ENCODE data around the gene TCP11. TPM values are rescaled to one million over a fixed set of nuclear protein-coding genes. Genes with fewer than 3 reads are reported as not detected.

TCP11 gene
- total RNA-seq, 1 donor from 2014 or later: not detected

GRCh38 chr6:35080821-35081425 lies 60.2 kb downstream of the TCP11 start:
- no peak for DNase-seq (ENCODE audit: low spot score)

GRCh38 chr6:35080016-35080680 lies 61.0 kb downstream of the TCP11 start:
- no peak for DNase-seq (ENCODE audit: low spot score)

GRCh38 chr6:35079311-35080000 lies 61.7 kb downstream of the TCP11 start:
- DNase-seq (ENCODE audit: low spot score): no peak

- no peak for DNase-seq (ENCODE audit: low spot score)
Measured at GRCh38 chr6:35078896-35079295, 62.2 kb downstream of the TCP11 start.

- no peak for DNase-seq (ENCODE audit: low spot score)
Measured at GRCh38 chr6:35078226-35078850, 62.8 kb downstream of the TCP11 start.

- DNase-seq (ENCODE audit: low spot score): no peak
Measured at GRCh38 chr6:35077713-35078105, 63.4 kb downstream of the TCP11 start.

- peak; percentile 61 for DNase-seq (ENCODE audit: low spot score)
Measured at GRCh38 chr6:35076997-35077712, 64.0 kb downstream of the TCP11 start.

- no peak for DNase-seq (ENCODE audit: low spot score)
Measured at GRCh38 chr6:35073766-35074471, 67.2 kb downstream of the TCP11 start.

GRCh38 chr6:35073211-35073610 lies 67.9 kb downstream of the TCP11 start:
- DNase-seq (ENCODE audit: low spot score): no peak

GRCh38 chr6:35072698-35073055 lies 68.5 kb downstream of the TCP11 start:
- no peak for DNase-seq (ENCODE audit: low spot score)

GRCh38 chr6:35072051-35072697 lies 69.0 kb downstream of the TCP11 start:
- no peak for DNase-seq (ENCODE audit: low spot score)

GRCh38 chr6:35071347-35071994 lies 69.7 kb downstream of the TCP11 start:
- DNase-seq (ENCODE audit: low spot score): no peak

- DNase-seq (ENCODE audit: low spot score): no peak
Measured at GRCh38 chr6:35070111-35070510, 71.0 kb downstream of the TCP11 start.

- no peak for DNase-seq (ENCODE audit: low spot score)
Measured at GRCh38 chr6:35069262-35069661, 71.9 kb downstream of the TCP11 start.

GRCh38 chr6:35068644-35069043 lies 72.5 kb downstream of the TCP11 start:
- DNase-seq (ENCODE audit: low spot score): no peak

- DNase-seq (ENCODE audit: low spot score): no peak
Measured at GRCh38 chr6:35068206-35068605, 72.9 kb downstream of the TCP11 start.
